SKM-1 (cell line): Measurements from ENCODE around the gene UGT1A5.

Source experiments
- DNase-seq: peaks from one replicate; lab custom pipeline; 2025; ENCODE audit not compliant: unreplicated experiment; lab: John Stamatoyannopoulos, UW

UGT1A5 gene

GRCh38 chr2:233803994-233804393 lies 91.3 kb downstream of the UGT1A5 start:
- no peak for DNase-seq

- DNase-seq: no peak
Measured at GRCh38 chr2:233807215-233807865, 94.6 kb downstream of the UGT1A5 start.

GRCh38 chr2:233807966-233808935 lies 95.5 kb downstream of the UGT1A5 start:
- no peak for DNase-seq

GRCh38 chr2:233810385-233810784 lies 97.7 kb downstream of the UGT1A5 start:
- no peak for DNase-seq

GRCh38 chr2:233811087-233811486 lies 98.4 kb downstream of the UGT1A5 start:
- DNase-seq: no peak

- no peak for DNase-seq
Measured at GRCh38 chr2:233811732-233812131, 99.0 kb downstream of the UGT1A5 start.

- no peak for DNase-seq
Measured at GRCh38 chr2:233813236-233814055, 100.7 kb downstream of the UGT1A5 start.

GRCh38 chr2:233814056-233814835 lies 101.5 kb downstream of the UGT1A5 start:
- no peak for DNase-seq

GRCh38 chr2:233815861-233816260 lies 103.2 kb downstream of the UGT1A5 start:
- no peak for DNase-seq

- no peak for DNase-seq
Measured at GRCh38 chr2:233816334-233816733, 103.6 kb downstream of the UGT1A5 start.

GRCh38 chr2:233816771-233817170 lies 104.1 kb downstream of the UGT1A5 start:
- no peak for DNase-seq

- DNase-seq: no peak
Measured at GRCh38 chr2:233817361-233817911, 104.7 kb downstream of the UGT1A5 start.

- DNase-seq: no peak
Measured at GRCh38 chr2:233817995-233818638, 105.4 kb downstream of the UGT1A5 start.

- DNase-seq: no peak
Measured at GRCh38 chr2:233818639-233819621, 106.2 kb downstream of the UGT1A5 start.

- DNase-seq: no peak
Measured at GRCh38 chr2:233819884-233820773, 107.4 kb downstream of the UGT1A5 start.

- no peak for DNase-seq
Measured at GRCh38 chr2:233820774-233821105, 108.0 kb downstream of the UGT1A5 start.

GRCh38 chr2:233821196-233821595 lies 108.5 kb downstream of the UGT1A5 start:
- DNase-seq: no peak

- no peak for DNase-seq
Measured at GRCh38 chr2:233821709-233822100, 109.0 kb downstream of the UGT1A5 start.
